Karpas-422 (cell line): ENCODE data around the gene HPN. TPM values are rescaled to one million over a fixed set of nuclear protein-coding genes. Genes with fewer than 3 reads are reported as not detected.

ENCODE experiments used
- DNase-seq: peaks from one replicate; pipeline ENCODE4 v3.0.0-alpha.2; 2015
- H2AFZ ChIP-seq: fragments of 200-600 bp; sonication (generic); 2 replicates; pipeline ENCODE4 v1.6.1; 2014; ENCODE audit warnings: antibody characterized with exemption, low read length, mixed read lengths
- H3K27ac ChIP-seq: fragments of 200-600 bp; sonication (generic); 2 replicates; pipeline ENCODE4 v1.5.1; 2014; ENCODE audit warnings: mild to moderate bottlenecking, low read length, moderate library complexity
- H3K27me3 ChIP-seq: fragments of 200-600 bp; sonication (generic); 2 replicates; pipeline ENCODE4 v1.6.1; 2014; ENCODE audit warnings: low read length, mixed read lengths
- H3K36me3 ChIP-seq: fragments of 200-600 bp; sonication (generic); 2 replicates; pipeline ENCODE4 v1.6.1; 2014; ENCODE audit warnings: low read length, mixed read lengths; ENCODE audit not compliant: insufficient read depth
- H3K4me1 ChIP-seq: fragments of 200-600 bp; sonication (generic); 2 replicates; pipeline ENCODE4 v1.6.1; 2014; ENCODE audit warnings: mild to moderate bottlenecking, low read length, mixed read lengths
- H3K4me2 ChIP-seq: fragments of 200-600 bp; sonication (generic); 2 replicates; pipeline ENCODE4 v1.6.1; 2014; ENCODE audit warnings: low read length, low read depth, mild to moderate bottlenecking; ENCODE audit not compliant: poor library complexity, severe bottlenecking
- H3K4me3 ChIP-seq: fragments of 200-600 bp; sonication (generic); 2 replicates; pipeline ENCODE4 v1.5.1; 2014; ENCODE audit warnings: mild to moderate bottlenecking, antibody characterized with exemption, low read length, mixed read lengths
- H3K79me2 ChIP-seq: fragments of 200-600 bp; sonication (generic); 2 replicates; pipeline ENCODE4 v1.6.1; 2014; ENCODE audit warnings: mild to moderate bottlenecking, low read length, mixed read lengths
- H3K9ac ChIP-seq: fragments of 200-600 bp; sonication (generic); 2 replicates; pipeline ENCODE4 v1.6.0; 2014; ENCODE audit warnings: low read length
- H3K9me2 ChIP-seq: fragments of 200-600 bp; sonication (generic), shearing (Covaris generic); replicated peaks from 2 replicates; pipeline ENCODE4 v1.6.0; 2014; ENCODE audit warnings: mild to moderate bottlenecking, low read length, moderate library complexity; ENCODE audit not compliant: insufficient read depth
- H3K9me3 ChIP-seq: fragments of 300-700, 200-600 bp; sonication (generic); 2 replicates; pipeline ENCODE4 v1.6.1; 2014; ENCODE audit warnings: low read length, mixed read lengths
- H4K20me1 ChIP-seq: fragments of 200-600 bp; sonication (generic); 2 replicates; pipeline ENCODE4 v1.6.1; 2014; ENCODE audit warnings: mild to moderate bottlenecking, antibody characterized with exemption, low read length, low read depth; ENCODE audit not compliant: insufficient read depth
- total RNA-seq: library from RNA; depleted of rRNA; stranded (reverse); fragments of >200 nt; shearing (Covaris generic); gene quantifications from 2 replicates; pipeline ENCODE4 v1.2.3, GENCODE V29; 2014; ENCODE audit warnings: low replicate concordance

The HPN gene
- total RNA-seq, 1 experiment from 2014 or later = 0.11 TPM

DNA sequence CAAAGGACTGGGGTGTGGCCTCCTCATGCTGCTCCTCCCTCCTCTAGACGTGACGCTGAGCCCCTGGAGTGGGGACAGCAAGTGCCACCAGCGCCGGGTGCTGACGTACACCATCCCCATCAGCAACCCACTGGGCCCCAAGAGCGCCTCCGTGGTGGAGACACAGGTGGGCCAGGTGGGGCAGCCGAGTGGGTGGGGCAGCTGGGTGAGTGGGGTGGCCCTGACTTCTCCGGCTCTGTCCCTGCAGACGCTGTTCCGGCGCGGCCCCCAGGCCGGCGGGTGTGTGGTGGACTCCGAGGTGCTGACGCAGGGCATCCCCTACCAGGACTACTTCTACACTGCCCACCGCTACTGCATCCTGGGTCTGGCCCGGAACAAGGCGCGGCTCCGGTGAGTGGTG, 22.4 kb upstream of the HPN start:
- Histone ChIP-seq H3K9me3 (no peaks in the 10 kb centered on the region), H2AFZ (no peak overlapping the region), H3K36me3 (peaks cover 12% of the 10 kb centered on the region; the same call in 1 of the 2 replicates), H3K27ac (no peak overlapping the region), H3K27me3 (no peaks in the 10 kb centered on the region), H3K79me2 (no peaks in the 10 kb centered on the region), H3K4me2 (no peak overlapping the region), H3K9ac (no peak overlapping the region), H4K20me1 (0 out of 2 replicates have a peak, but pooled peaks cover 2% of the 10 kb centered on the region), H3K4me3 (no peak overlapping the region), H3K9me2 (no peaks in the 10 kb centered on the region), H3K4me1 (no peaks in the 10 kb centered on the region)
- DNase-seq = no peak

DNA sequence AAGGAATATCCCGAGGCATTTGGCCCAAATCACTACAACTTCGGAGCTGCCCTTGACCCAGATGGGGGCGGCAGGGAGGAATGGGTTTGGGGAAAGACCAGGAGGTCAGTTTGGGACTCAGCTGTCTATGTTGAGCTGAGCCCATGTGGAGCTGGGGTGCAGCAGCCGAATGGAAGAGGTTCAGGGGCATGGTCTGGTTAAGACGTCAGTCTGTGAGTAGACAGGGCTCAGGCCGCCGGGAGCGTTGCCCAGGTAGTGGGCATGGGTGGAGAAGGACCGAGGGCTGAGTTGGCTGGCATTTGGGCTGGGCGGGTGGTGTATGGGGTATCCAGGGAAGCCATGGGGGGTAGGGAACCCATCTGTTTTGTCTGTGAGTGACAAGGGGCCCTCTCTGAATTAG, 20.5 kb upstream of the HPN start:
- Histone ChIP-seq H3K4me2 (no peak overlapping the region), H3K4me1 (no peaks in the 10 kb centered on the region), H3K27ac (no peak overlapping the region), H4K20me1 (0 out of 2 replicates have a peak, but pooled peaks cover 2% of the 10 kb centered on the region), H3K9me2 (no peaks in the 10 kb centered on the region), H3K79me2 (no peaks in the 10 kb centered on the region), H2AFZ (no peak overlapping the region), H3K9me3 (no peaks in the 10 kb centered on the region), H3K27me3 (no peaks in the 10 kb centered on the region), H3K9ac (no peak overlapping the region), H3K36me3 (peaks cover 5% of the 10 kb centered on the region; the same call in 1 of the 2 replicates), H3K4me3 (no peak overlapping the region)
- DNase-seq = no peak

DNA sequence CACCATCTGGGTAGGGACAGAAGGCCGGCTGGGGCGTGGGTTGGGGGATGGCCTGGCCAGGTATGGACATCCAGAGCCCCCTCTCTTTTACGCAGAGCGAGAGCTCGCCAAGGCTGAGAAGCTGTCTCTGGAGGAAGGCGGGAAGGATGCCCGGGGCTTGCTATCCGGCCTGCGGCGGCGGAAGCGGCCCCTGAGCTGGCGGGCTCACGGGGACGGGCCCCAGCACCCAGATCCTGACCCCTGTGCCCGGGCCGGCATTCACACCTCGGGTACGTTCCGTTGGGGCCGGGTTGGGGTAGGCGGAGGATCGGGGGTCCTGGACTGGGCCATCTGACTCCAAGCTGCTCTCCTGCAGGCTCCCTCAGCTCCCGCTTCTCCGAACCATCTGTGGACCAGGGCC, 19.9 kb upstream of the HPN start:
- no peaks in the 10 kb centered on the region for H3K79me2 ChIP-seq
- H2AFZ ChIP-seq = no peak overlapping the region
- no peak overlapping the region for H3K27ac ChIP-seq
- no peak overlapping the region for H3K4me3 ChIP-seq
- H3K4me2 ChIP-seq = no peak overlapping the region
- no peak for DNase-seq
- peaks cover 5% of the 10 kb centered on the region; the same call in 1 of the 2 replicates for H3K36me3 ChIP-seq
- no peaks in the 10 kb centered on the region for H3K27me3 ChIP-seq
- H3K9me3 ChIP-seq = no peaks in the 10 kb centered on the region
- H4K20me1 ChIP-seq = 0 out of 2 replicates have a peak, but pooled peaks cover 2% of the 10 kb centered on the region
- no peak overlapping the region for H3K9ac ChIP-seq
- H3K9me2 ChIP-seq = no peaks in the 10 kb centered on the region
- no peaks in the 10 kb centered on the region for H3K4me1 ChIP-seq

DNA sequence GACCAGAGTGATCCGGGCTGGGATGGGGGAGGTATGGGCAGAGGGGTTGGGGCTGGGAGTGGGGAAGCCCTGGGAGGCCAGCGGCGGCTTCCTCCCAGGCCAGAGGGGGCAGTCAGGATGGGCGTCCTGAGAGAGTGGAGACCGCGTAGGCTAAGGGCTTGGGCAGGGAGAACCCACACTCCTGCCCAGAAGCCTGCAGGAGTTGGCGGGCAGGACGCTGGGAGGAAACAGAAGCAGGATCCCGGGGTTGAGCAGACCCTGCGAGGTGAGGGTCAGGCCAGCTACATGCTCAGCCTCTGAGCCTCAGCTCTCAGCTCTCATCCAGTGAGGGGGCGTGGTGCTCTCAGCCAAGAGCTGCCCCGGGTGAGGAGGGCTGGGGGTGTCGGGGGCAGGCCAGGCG, 19.1 kb upstream of the HPN start:
- Histone ChIP-seq H3K36me3 (peaks cover 9% of the 10 kb centered on the region; the same call in 1 of the 2 replicates), H3K9ac (no peak overlapping the region), H4K20me1 (0 out of 2 replicates have a peak, but pooled peaks cover 2% of the 10 kb centered on the region), H3K27ac (no peak overlapping the region), H3K9me3 (no peaks in the 10 kb centered on the region), H3K4me2 (no peak overlapping the region), H3K9me2 (no peaks in the 10 kb centered on the region), H3K4me1 (no peaks in the 10 kb centered on the region), H2AFZ (no peak overlapping the region), H3K4me3 (no peak overlapping the region), H3K79me2 (no peaks in the 10 kb centered on the region), H3K27me3 (no peaks in the 10 kb centered on the region)
- DNase-seq = no peak

DNA sequence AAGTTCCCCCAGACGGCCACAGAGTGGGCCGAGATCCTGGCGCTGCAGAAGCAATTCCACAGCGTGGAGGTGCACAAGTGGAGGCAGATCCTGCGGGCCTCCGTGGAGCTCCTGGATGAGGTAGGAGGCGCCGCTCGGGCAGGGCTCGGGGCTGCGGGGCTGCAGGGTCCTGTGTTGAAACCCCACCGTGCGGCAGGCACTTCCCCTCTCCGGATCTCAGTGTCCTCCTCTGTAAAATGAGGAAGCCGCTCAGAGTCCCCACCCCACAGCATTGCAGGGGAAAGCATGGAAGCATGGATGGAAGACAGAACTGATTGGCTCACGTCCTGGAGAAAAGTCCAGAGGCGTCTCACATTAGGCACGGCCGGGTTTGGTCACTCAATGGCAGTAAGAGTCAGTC, 18.1 kb upstream of the HPN start:
- H3K9me3 ChIP-seq = no peaks in the 10 kb centered on the region
- no peaks in the 10 kb centered on the region for H3K27me3 ChIP-seq
- H3K36me3 ChIP-seq = peaks cover 12% of the 10 kb centered on the region; the same call in 1 of the 2 replicates
- no peaks in the 10 kb centered on the region for H3K79me2 ChIP-seq
- H3K4me2 ChIP-seq = no peak overlapping the region
- H4K20me1 ChIP-seq = 0 out of 2 replicates have a peak, but pooled peaks cover 6% of the 10 kb centered on the region
- H2AFZ ChIP-seq = no peak overlapping the region
- H3K9me2 ChIP-seq = no peaks in the 10 kb centered on the region
- DNase-seq = no peak
- no peak overlapping the region for H3K9ac ChIP-seq
- no peak overlapping the region for H3K4me3 ChIP-seq
- no peak overlapping the region for H3K27ac ChIP-seq
- no peaks in the 10 kb centered on the region for H3K4me1 ChIP-seq

DNA sequence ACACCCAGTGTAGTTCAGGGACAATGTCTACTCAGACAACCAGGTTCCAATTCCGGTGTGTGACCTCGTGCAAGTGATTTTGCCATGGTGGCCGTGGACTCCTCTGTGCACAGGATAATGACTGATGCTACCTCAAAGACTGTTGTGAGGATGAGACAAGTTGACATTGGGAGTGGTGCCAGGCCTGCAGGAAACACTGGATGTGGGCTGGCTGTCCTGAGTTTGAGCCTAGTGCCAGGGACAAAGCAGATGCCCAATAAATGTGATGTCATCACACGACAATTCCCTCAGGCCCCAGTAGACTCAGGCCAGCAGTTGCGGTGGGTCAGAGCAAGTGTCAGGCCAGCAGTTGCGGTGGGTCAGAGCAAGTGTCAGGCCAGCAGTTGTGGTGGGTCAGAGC, 17.4 kb upstream of the HPN start:
- no peak for DNase-seq
- Histone ChIP-seq H3K4me1 (no peaks in the 10 kb centered on the region), H3K79me2 (no peaks in the 10 kb centered on the region), H3K9me2 (no peaks in the 10 kb centered on the region), H2AFZ (no peak overlapping the region), H3K36me3 (peaks cover 12% of the 10 kb centered on the region; the same call in 1 of the 2 replicates), H3K9me3 (no peaks in the 10 kb centered on the region), H3K4me3 (no peak overlapping the region), H3K4me2 (no peak overlapping the region), H3K27ac (no peak overlapping the region), H4K20me1 (0 out of 2 replicates have a peak, but pooled peaks cover 6% of the 10 kb centered on the region), H3K27me3 (no peaks in the 10 kb centered on the region), H3K9ac (no peak overlapping the region)

DNA sequence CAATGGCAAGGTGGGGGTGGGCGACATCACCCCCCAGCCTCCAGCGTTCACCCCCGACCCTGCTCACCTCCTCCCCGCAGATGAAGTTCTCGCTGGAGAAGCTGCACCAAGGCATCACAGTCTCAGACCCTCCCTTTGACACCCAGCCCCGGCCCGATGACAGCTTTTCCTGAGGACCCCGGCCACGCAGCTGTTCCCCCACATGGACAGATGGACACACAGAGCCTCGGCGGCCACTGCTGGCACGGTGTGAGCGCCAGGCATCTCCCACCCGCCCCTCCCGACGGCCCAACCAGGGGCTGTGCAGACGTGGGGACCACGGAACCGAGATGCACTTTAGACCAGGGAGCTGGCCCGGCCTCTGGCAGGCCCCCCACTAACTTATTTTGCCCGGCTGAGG, 15.6 kb upstream of the HPN start:
- no peaks in the 10 kb centered on the region for H3K9me3 ChIP-seq
- 0 out of 2 replicates have a peak, but pooled peaks cover 4% of the 10 kb centered on the region for H4K20me1 ChIP-seq
- no peak for DNase-seq
- no peaks in the 10 kb centered on the region for H3K27me3 ChIP-seq
- H3K36me3 ChIP-seq = peaks cover 7% of the 10 kb centered on the region; the same call in 1 of the 2 replicates
- H3K4me3 ChIP-seq = no peak overlapping the region
- no peak overlapping the region for H3K4me2 ChIP-seq
- 0 out of 2 replicates have a peak, but pooled peaks cover 4% of the 10 kb centered on the region for H3K4me1 ChIP-seq
- H3K27ac ChIP-seq = no peak overlapping the region
- no peaks in the 10 kb centered on the region for H3K9me2 ChIP-seq
- H3K9ac ChIP-seq = no peak overlapping the region
- no peak overlapping the region for H2AFZ ChIP-seq
- no peaks in the 10 kb centered on the region for H3K79me2 ChIP-seq

DNA sequence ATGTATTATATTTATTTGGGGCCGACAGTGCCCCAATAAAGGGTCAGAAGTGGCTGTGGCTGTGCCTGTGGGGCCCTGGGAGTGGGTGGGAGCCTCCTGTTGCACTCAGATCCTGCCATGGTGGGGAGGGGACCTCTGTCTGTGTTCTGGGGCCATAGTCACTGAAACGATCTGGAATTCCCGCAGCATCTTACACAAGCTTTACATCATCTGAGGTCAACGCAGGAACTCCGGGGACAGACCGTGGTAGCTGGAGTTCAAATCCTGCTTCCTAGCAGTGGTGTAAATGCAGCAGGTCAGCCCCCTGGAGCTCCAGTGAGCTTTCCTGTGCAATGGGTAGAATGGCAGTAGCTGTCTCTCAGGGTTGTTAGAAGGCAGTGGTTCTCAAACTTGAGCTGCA, 15.1 kb upstream of the HPN start:
- no peak overlapping the region for H3K4me2 ChIP-seq
- H2AFZ ChIP-seq = no peak overlapping the region
- H3K79me2 ChIP-seq = no peaks in the 10 kb centered on the region
- H3K27ac ChIP-seq = no peak overlapping the region
- H3K9me3 ChIP-seq = no peaks in the 10 kb centered on the region
- peaks cover 7% of the 10 kb centered on the region; the same call in 1 of the 2 replicates for H3K36me3 ChIP-seq
- no peak overlapping the region for H3K4me3 ChIP-seq
- H4K20me1 ChIP-seq = 0 out of 2 replicates have a peak, but pooled peaks cover 4% of the 10 kb centered on the region
- no peak for DNase-seq
- no peaks in the 10 kb centered on the region for H3K27me3 ChIP-seq
- H3K4me1 ChIP-seq = 0 out of 2 replicates have a peak, but pooled peaks cover 4% of the 10 kb centered on the region
- no peaks in the 10 kb centered on the region for H3K9me2 ChIP-seq
- no peak overlapping the region for H3K9ac ChIP-seq
